Keratinocyte (primary cell): ENCODE measurements around the gene HNRNPLL. TPM values are rescaled to one million over a fixed set of nuclear protein-coding genes. Genes with fewer than 3 reads are reported as not detected.

Experiments
- DNase-seq: peaks from one replicate; pipeline ENCODE4 v3.0.0-alpha.2; 2011; ENCODE audit warnings: low read depth, missing footprints, low spot score
- FAIRE-seq: peaks from 2 replicates; lab custom pipeline; 2011; peaks lifted over from hg19 to GRCh38; lab: Jason Lieb, UNC
- H2AFZ ChIP-seq: 2 replicates; pipeline ENCODE4 v1.6.0; 2012; ENCODE audit warnings: low read length, control low read depth, inconsistent platforms; ENCODE audit not compliant: control insufficient read depth
- H3K27ac ChIP-seq: 2 replicates; pipeline ENCODE4 v1.5.1; 2011; ENCODE audit warnings: low read length; ENCODE audit not compliant: control insufficient read depth, insufficient read depth
- H3K27me3 ChIP-seq: 3 replicates; pipeline ENCODE4 v1.6.0; 2011; ENCODE audit warnings: low read length; ENCODE audit not compliant: control insufficient read depth, insufficient read depth; ENCODE audit errors: extremely low read depth
- H3K36me3 ChIP-seq, 2 experiments: 2 replicates in 1 of 2; 3 replicates in 1 of 2; pipeline ENCODE4 v1.5.1; 2011; ENCODE audit warnings: low read length in 2 of 2, mild to moderate bottlenecking in 1 of 2; ENCODE audit not compliant: control insufficient read depth in 2 of 2, insufficient read depth in 2 of 2; ENCODE audit errors: extremely low read depth in 1 of 2
- H3K4me1 ChIP-seq: 3 replicates; pipeline ENCODE4 v1.5.1; 2011; ENCODE audit warnings: low read length; ENCODE audit not compliant: control insufficient read depth, insufficient read depth; ENCODE audit errors: extremely low read depth
- H3K4me2 ChIP-seq: 3 replicates; pipeline ENCODE4 v1.6.0; 2011; ENCODE audit warnings: low read depth, low read length; ENCODE audit not compliant: control insufficient read depth, insufficient read depth; ENCODE audit errors: extremely low read depth
- H3K4me3 ChIP-seq, 3 experiments: fragments of 200-600 bp in 1 of 3; sonication (generic) in 1 of 3; 2 replicates in 2 of 3; 3 replicates in 1 of 3; pipeline ENCODE4 v1.5.1; 2011 to 2016; ENCODE audit warnings: low read length in 3 of 3, mild to moderate bottlenecking in 3 of 3, control low read depth in 2 of 3, inconsistent platforms in 1 of 3, low read depth in 1 of 3, mixed read lengths in 1 of 3, mixed run types in 1 of 3, moderate library complexity in 1 of 3; ENCODE audit not compliant: control insufficient read depth in 2 of 3, insufficient read depth in 2 of 3; ENCODE audit errors: extremely low read depth in 1 of 3
- H3K79me2 ChIP-seq: 2 replicates; pipeline ENCODE4 v1.6.0; 2012; ENCODE audit warnings: low read length; ENCODE audit not compliant: control insufficient read depth, insufficient read depth
- H3K9ac ChIP-seq: 3 replicates; pipeline ENCODE4 v1.6.0; 2011; ENCODE audit warnings: low read length; ENCODE audit not compliant: control insufficient read depth, insufficient read depth; ENCODE audit errors: extremely low read depth
- H3K9me1 ChIP-seq: 3 replicates; pipeline ENCODE4 v1.6.0; 2011; ENCODE audit warnings: low read length; ENCODE audit not compliant: control insufficient read depth, insufficient read depth; ENCODE audit errors: extremely low read depth
- H3K9me3 ChIP-seq: 2 replicates; pipeline ENCODE4 v1.5.1; 2012; ENCODE audit warnings: low read depth, low read length; ENCODE audit not compliant: control insufficient read depth
- H4K20me1 ChIP-seq: 3 replicates; pipeline ENCODE4 v1.6.0; 2011; ENCODE audit warnings: low read length; ENCODE audit not compliant: control insufficient read depth, insufficient read depth; ENCODE audit errors: extremely low read depth
- CTCF ChIP-seq, 3 experiments: IDR thresholded peaks in 1 of 3; conservative IDR thresholded peaks in 1 of 3; optimal IDR thresholded peaks in 1 of 3; 2 replicates in 2 of 3; 3 replicates in 1 of 3; pipeline versions ENCODE3 to v1.5.1; 2011; ENCODE audit warnings: low read length in 3 of 3, mild to moderate bottlenecking in 3 of 3, moderate library complexity in 2 of 3, control low read depth in 1 of 3, inconsistent platforms in 1 of 3; ENCODE audit not compliant: insufficient read depth in 2 of 3; ENCODE audit errors: extremely low read depth in 1 of 3
- EZH2 ChIP-seq: IDR thresholded peaks from one replicate; pipeline ENCODE4 v1.6.1; 2012; ENCODE audit warnings: inconsistent platforms, mild to moderate bottlenecking, low read length, moderate library complexity
- dilution Hi-C: fragments of 300-500 bp; cut with MboI; formaldehyde crosslinking; loops from one replicate; pipeline ENCODE4 v1.7.0; 2020; ENCODE audit warnings: low sequenced_read_pairs; ENCODE audit not compliant: extremely low pct_ligation_motif_present
- polyA plus RNA-seq, 5 experiments: library from polyadenylated mRNA; depleted of rRNA in 3 of 5; stranded (reverse) in 3 of 5; stranded (forward) in 1 of 5; unstranded in 1 of 5; fragments of >200 nt; gene quantifications; 1 replicate in 1 of 5; 2 replicates in 3 of 5; 3 replicates in 1 of 5; pipeline versions ENCODE4 v1.2.1 to v1.2.3, GENCODE V29; 2011 to 2012; ENCODE audit warnings: missing spikeins in 2 of 5, low read depth in 1 of 5, low replicate concordance in 1 of 5

Gene HNRNPLL
- polyA plus RNA-seq, 1 donor (not counting 4 experiments of a cell fraction or from before 2014, with no cell fraction given) = 53.8 TPM

GRCh38 chr2:38629684-38630083, 27.0 kb upstream of the HNRNPLL start:
- no peak overlapping the region for H3K9ac ChIP-seq
- H3K27me3 ChIP-seq = no peaks in the 10 kb centered on the region
- H2AFZ ChIP-seq = no peak overlapping the region
- H3K4me1 ChIP-seq = no peaks in the 10 kb centered on the region
- no peak overlapping the region for H3K4me2 ChIP-seq
- dilution Hi-C loops = no loop called here
- TF ChIP-seq EZH2 = no peak
- TF ChIP-seq CTCF (optimal IDR thresholded peaks at IDR 0.05 in 1 of 3, IDR thresholded peaks at IDR 0.05 in 1 of 3, conservative IDR thresholded peaks at IDR 0.05 in 1 of 3; ENCODE audit: extremely low read depth in 1 of 3, insufficient read depth in 2 of 3, low read length in 3 of 3) = no peak
- no peak overlapping the region for H3K27ac ChIP-seq
- DNase-seq = no peak
- no peak for FAIRE-seq
- no peaks in the 10 kb centered on the region for H4K20me1 ChIP-seq
- no peaks in the 10 kb centered on the region for H3K79me2 ChIP-seq
- no peak overlapping the region for H3K4me3 ChIP-seq
- H3K36me3 ChIP-seq = no peaks in the 10 kb centered on the region
- no peaks in the 10 kb centered on the region for H3K9me1 ChIP-seq
- no peaks in the 10 kb centered on the region for H3K9me3 ChIP-seq

- DNase-seq = no peak
- Histone ChIP-seq H3K27me3 (no peaks in the 10 kb centered on the region), H3K4me3 (no peak overlapping the region), H3K9me3 (no peaks in the 10 kb centered on the region), H3K27ac (no peak overlapping the region), H3K4me1 (no peaks in the 10 kb centered on the region), H3K36me3 (no peaks in the 10 kb centered on the region), H2AFZ (no peak overlapping the region), H3K79me2 (no peaks in the 10 kb centered on the region), H4K20me1 (no peaks in the 10 kb centered on the region), H3K9ac (no peak overlapping the region), H3K4me2 (no peak overlapping the region), H3K9me1 (no peaks in the 10 kb centered on the region)
- dilution Hi-C loops = no loop called here
- no peak for TF ChIP-seq EZH2
- no peak for TF ChIP-seq CTCF (optimal IDR thresholded peaks at IDR 0.05 in 1 of 3, IDR thresholded peaks at IDR 0.05 in 1 of 3, conservative IDR thresholded peaks at IDR 0.05 in 1 of 3; ENCODE audit: extremely low read depth in 1 of 3, insufficient read depth in 2 of 3, low read length in 3 of 3)
- FAIRE-seq = no peak
These were observed 24.7 kb upstream of the HNRNPLL start for GRCh38 chr2:38627391-38627790.
